GM23338 (cell line): ENCODE measurements around the gene CDK16.

Source experiments
- CREB1 ChIP-seq: fragments of 250-450 bp; sonication (Bioruptor Pico); IDR thresholded peaks from 2 replicates; pipeline ENCODE4 v1.5.0; 2020; ENCODE audit warnings: low read depth, mild to moderate bottlenecking, moderate library complexity
- EZH2 ChIP-seq: fragments of 200-600 bp; sonication (generic); IDR thresholded peaks from one replicate; pipeline ENCODE4 v1.8.0; 2017; ENCODE audit warnings: antibody characterized with exemption, mild to moderate bottlenecking, low read depth; ENCODE audit not compliant: unreplicated experiment
- EZH2phosphoT487 ChIP-seq: fragments of 200-600 bp; sonication (generic); IDR thresholded peaks from one replicate; pipeline ENCODE4 v1.8.1; 2018; ENCODE audit warnings: antibody characterized with exemption; ENCODE audit not compliant: unreplicated experiment
- NANOG ChIP-seq: IDR thresholded peaks from 2 replicates; pipeline ENCODE4 v1.6.1; 2016; ENCODE audit warnings: antibody characterized with exemption, borderline replicate concordance
- POLR2AphosphoS5 ChIP-seq: IDR thresholded peaks from 2 replicates; pipeline ENCODE4 v1.6.1; 2016; ENCODE audit warnings: antibody characterized with exemption, low read depth
- STAT1 ChIP-seq: IDR thresholded peaks from one replicate; pipeline ENCODE4 v1.6.1; 2016; ENCODE audit warnings: antibody characterized with exemption; ENCODE audit not compliant: unreplicated experiment
- TF ChIP-seq, protein P1 (sequence below), 2 experiments: fragments of 200-600 bp in 1 of 2; sonication (generic) in 1 of 2; conservative IDR thresholded peaks; 2 replicates each; pipeline versions ENCODE4 v1.5.1 to v1.6.1; 2016 to 2017; ENCODE audit warnings: antibody characterized with exemption in 2 of 2, low read depth in 2 of 2, mild to moderate bottlenecking in 2 of 2, moderate library complexity in 1 of 2
- TF ChIP-seq, protein P2 (sequence below): IDR thresholded peaks from one replicate; pipeline ENCODE4 v1.6.1; 2018; ENCODE audit warnings: antibody characterized with exemption; ENCODE audit not compliant: unreplicated experiment
- TF ChIP-seq, protein P3 (sequence below): IDR thresholded peaks from 2 replicates; pipeline ENCODE4 v1.6.1; 2016; ENCODE audit warnings: antibody characterized with exemption

DNA sequence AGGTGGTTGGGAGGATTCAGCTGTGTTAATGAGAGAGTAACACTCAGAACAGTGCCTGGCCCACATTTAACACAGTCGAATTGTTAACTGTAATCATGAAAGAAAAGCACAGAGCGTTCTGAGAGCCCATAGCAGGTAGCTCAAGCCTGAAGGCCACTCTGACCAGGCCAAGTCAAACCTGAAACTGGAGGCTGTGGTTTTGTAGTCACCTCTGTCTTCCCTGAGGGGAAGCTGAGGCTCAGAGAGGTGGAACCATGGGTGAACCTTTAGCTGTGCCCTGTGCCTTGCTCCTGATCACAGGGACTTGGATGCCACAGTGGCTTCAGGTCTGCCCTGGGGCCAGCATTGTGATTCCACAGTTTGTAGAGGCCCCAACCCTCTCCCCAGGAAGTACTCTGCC, 41.4 kb upstream of the CDK16 start:
- TF ChIP-seq, protein P1, sequence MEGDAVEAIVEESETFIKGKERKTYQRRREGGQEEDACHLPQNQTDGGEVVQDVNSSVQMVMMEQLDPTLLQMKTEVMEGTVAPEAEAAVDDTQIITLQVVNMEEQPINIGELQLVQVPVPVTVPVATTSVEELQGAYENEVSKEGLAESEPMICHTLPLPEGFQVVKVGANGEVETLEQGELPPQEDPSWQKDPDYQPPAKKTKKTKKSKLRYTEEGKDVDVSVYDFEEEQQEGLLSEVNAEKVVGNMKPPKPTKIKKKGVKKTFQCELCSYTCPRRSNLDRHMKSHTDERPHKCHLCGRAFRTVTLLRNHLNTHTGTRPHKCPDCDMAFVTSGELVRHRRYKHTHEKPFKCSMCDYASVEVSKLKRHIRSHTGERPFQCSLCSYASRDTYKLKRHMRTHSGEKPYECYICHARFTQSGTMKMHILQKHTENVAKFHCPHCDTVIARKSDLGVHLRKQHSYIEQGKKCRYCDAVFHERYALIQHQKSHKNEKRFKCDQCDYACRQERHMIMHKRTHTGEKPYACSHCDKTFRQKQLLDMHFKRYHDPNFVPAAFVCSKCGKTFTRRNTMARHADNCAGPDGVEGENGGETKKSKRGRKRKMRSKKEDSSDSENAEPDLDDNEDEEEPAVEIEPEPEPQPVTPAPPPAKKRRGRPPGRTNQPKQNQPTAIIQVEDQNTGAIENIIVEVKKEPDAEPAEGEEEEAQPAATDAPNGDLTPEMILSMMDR (conservative IDR thresholded peaks at IDR 0.05; ENCODE audit: low read depth in 2 of 2), result no peak
- TF ChIP-seq POLR2AphosphoS5, result no peak
- TF ChIP-seq EZH2, result no peak
- TF ChIP-seq, protein P2, sequence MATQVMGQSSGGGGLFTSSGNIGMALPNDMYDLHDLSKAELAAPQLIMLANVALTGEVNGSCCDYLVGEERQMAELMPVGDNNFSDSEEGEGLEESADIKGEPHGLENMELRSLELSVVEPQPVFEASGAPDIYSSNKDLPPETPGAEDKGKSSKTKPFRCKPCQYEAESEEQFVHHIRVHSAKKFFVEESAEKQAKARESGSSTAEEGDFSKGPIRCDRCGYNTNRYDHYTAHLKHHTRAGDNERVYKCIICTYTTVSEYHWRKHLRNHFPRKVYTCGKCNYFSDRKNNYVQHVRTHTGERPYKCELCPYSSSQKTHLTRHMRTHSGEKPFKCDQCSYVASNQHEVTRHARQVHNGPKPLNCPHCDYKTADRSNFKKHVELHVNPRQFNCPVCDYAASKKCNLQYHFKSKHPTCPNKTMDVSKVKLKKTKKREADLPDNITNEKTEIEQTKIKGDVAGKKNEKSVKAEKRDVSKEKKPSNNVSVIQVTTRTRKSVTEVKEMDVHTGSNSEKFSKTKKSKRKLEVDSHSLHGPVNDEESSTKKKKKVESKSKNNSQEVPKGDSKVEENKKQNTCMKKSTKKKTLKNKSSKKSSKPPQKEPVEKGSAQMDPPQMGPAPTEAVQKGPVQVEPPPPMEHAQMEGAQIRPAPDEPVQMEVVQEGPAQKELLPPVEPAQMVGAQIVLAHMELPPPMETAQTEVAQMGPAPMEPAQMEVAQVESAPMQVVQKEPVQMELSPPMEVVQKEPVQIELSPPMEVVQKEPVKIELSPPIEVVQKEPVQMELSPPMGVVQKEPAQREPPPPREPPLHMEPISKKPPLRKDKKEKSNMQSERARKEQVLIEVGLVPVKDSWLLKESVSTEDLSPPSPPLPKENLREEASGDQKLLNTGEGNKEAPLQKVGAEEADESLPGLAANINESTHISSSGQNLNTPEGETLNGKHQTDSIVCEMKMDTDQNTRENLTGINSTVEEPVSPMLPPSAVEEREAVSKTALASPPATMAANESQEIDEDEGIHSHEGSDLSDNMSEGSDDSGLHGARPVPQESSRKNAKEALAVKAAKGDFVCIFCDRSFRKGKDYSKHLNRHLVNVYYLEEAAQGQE, result no peak
- no peak for TF ChIP-seq CREB1 (CRISPR knock-in tag)
- TF ChIP-seq EZH2phosphoT487, result no peak
- no peak for TF ChIP-seq STAT1
- no peak for TF ChIP-seq NANOG
- TF ChIP-seq, protein P3, sequence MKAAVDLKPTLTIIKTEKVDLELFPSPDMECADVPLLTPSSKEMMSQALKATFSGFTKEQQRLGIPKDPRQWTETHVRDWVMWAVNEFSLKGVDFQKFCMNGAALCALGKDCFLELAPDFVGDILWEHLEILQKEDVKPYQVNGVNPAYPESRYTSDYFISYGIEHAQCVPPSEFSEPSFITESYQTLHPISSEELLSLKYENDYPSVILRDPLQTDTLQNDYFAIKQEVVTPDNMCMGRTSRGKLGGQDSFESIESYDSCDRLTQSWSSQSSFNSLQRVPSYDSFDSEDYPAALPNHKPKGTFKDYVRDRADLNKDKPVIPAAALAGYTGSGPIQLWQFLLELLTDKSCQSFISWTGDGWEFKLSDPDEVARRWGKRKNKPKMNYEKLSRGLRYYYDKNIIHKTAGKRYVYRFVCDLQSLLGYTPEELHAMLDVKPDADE, result no peak
